ENCODE data around the gene SNX32.

SNX32 gene

GRCh38 chr11:65833297-65834030 is at the start of gene SNX32:
Gene SNX32, plus strand, starts transcription at chr11:65833963. Its CDS starts 103 bp downstream, at chr11:65834066.
- DNase-seq = peak; percentile 23

GRCh38 chr11:65785319-65786007 is 48.3 kb upstream of the SNX32 start:
- no peak for DNase-seq

GRCh38 chr11:65786008-65786785 is 47.6 kb upstream of the SNX32 start:
- DNase-seq = no peak

GRCh38 chr11:65786786-65787636 is 46.8 kb upstream of the SNX32 start, which contains the start of gene OVOL1:
Gene OVOL1, plus strand, starts transcription at chr11:65787063. Its CDS starts 311 bp downstream, at chr11:65787374.
- DNase-seq = no peak

- DNase-seq = no peak
These were observed 45.8 kb upstream of the SNX32 start for GRCh38 chr11:65787649-65788622.

- DNase-seq = no peak
These were observed 44.9 kb upstream of the SNX32 start for GRCh38 chr11:65788821-65789220.

GRCh38 chr11:65789230-65790103 is 44.3 kb upstream of the SNX32 start:
- DNase-seq = no peak

- DNase-seq = no peak
These were observed 43.5 kb upstream of the SNX32 start for GRCh38 chr11:65790104-65790901.

- no peak for DNase-seq
These were observed 42.7 kb upstream of the SNX32 start for GRCh38 chr11:65790902-65791650.

GRCh38 chr11:65791719-65792213 is 42.0 kb upstream of the SNX32 start:
- peak; percentile 19 for DNase-seq

GRCh38 chr11:65792456-65792855 is 41.3 kb upstream of the SNX32 start:
- DNase-seq = no peak

GRCh38 chr11:65793144-65793581 is 40.6 kb upstream of the SNX32 start:
- DNase-seq = peak; percentile 22

- no peak for DNase-seq
These were observed 40.0 kb upstream of the SNX32 start for GRCh38 chr11:65793625-65794400.

GRCh38 chr11:65794570-65795510 is 38.9 kb upstream of the SNX32 start:
- no peak for DNase-seq

GRCh38 chr11:65796726-65797601 is 36.8 kb upstream of the SNX32 start:
- DNase-seq = no peak

Measured in SHP77 treated with DMSO at 0.1 percent for 48 hours (cell line).